Activated CD4-positive, alpha-beta T cell treated with anti-CD3 and anti-CD28 coated beads for 36 hours (primary cell): ENCODE results near the gene ASTN2. TPM values are rescaled to one million over a fixed set of nuclear protein-coding genes. Genes with fewer than 3 reads are reported as not detected.
"Not testable (repeated sequence)": the region's sequence is repeated elsewhere in the genome, so short reads cannot be mapped to it uniquely, and the experiment has no call there.

Source experiments
- ATAC-seq: fragments of 200-7000 bp; cut with Tn5 transposase; one replicate; pipeline ENCODE4 v1.10.0; 2021; ENCODE audit warnings: mild to moderate bottlenecking, moderate library complexity
- CTCF ChIA-PET: fragments of 350-600 bp; sonication (Branson Sonifier 250); formaldehyde crosslinking; loops from one replicate; lab custom pipeline; 2021; ENCODE audit warnings: antibody characterized with exemption; lab: Charles Lee
- POLR2A ChIA-PET: fragments of 350-600 bp; sonication (Branson Sonifier 250); formaldehyde crosslinking; loops from one replicate; lab custom pipeline; 2021; ENCODE audit warnings: antibody characterized with exemption, inconsistent platforms; lab: Charles Lee
- DNase-seq: peaks from one replicate; pipeline ENCODE4 v3.0.0-alpha.2; 2020
- H3K27ac Mint-ChIP-seq: one replicate; pipeline ENCODE4 v1.8.0; 2021; ENCODE audit warnings: mixed read lengths
- H3K27me3 Mint-ChIP-seq: one replicate; pipeline ENCODE4 v1.8.0; 2021; ENCODE audit warnings: mixed read lengths
- H3K36me3 Mint-ChIP-seq: one replicate; pipeline ENCODE4 v1.8.0; 2021; ENCODE audit warnings: low read depth, mixed read lengths
- H3K4me1 Mint-ChIP-seq: one replicate; pipeline ENCODE4 v1.8.0; 2021; ENCODE audit warnings: mixed read lengths
- H3K4me3 Mint-ChIP-seq: one replicate; pipeline ENCODE4 v1.8.0; 2021; ENCODE audit warnings: mild to moderate bottlenecking, moderate library complexity, mixed read lengths
- H3K9me3 Mint-ChIP-seq: one replicate; pipeline ENCODE4 v1.8.0; 2021; ENCODE audit warnings: low read depth, mixed read lengths
- intact Hi-C, 2 experiments: fragments of 100-400 bp; cut with DNase I in 1 of 2; cut with micrococcal nuclease in 1 of 2; formaldehyde crosslinking; loops; one replicate each; pipeline versions ENCODE4 v1.14.2 to v1.15.1; 2022 to 2024; cut with DNase I, micrococcal nuclease
- total RNA-seq, 2 experiments: library from RNA; stranded (reverse); gene quantifications; one replicate each; pipeline ENCODE4 v1.2.3, GENCODE V29; 2021

Gene ASTN2
- total RNA-seq, 2 experiments from 2014 or later = 3.0 to 4.2 TPM

DNA sequence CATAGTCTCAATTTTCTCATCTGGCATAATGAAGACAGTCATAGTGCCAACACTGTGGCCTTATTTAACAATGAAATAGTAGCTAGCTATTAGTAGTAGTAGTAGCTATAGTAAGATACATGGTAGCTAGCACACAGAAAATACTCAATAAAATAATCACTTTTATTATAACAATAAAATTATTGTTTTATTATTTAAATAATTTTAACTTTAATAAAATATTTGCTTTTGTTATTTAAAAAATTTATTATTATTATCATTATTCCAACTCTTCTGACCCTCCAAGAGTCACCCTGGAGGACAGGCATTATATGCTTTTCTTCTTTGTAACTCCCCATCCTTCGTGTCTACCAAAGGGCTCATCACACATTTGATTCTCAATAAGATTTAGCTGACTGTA lies 475.7 kb downstream of the ASTN2 start:
- DNase-seq = no peak
- no peak for ATAC-seq
- intact Hi-C loops = no loop called here
- POLR2A ChIA-PET = no interaction called here
- Mint-ChIP-seq H3K27me3 (peaks cover 3% of the 10 kb centered on the region), H3K36me3 (no peaks in the 10 kb centered on the region), H3K4me1 (no peaks in the 10 kb centered on the region), H3K27ac (no peak overlapping the region), H3K9me3 (no peaks in the 10 kb centered on the region), H3K4me3 (no peak overlapping the region)
- CTCF ChIA-PET = interaction anchor here (0.9 kb wide), 1 partner anchor 13 kb away, joined by 4 read pairs; no protein-coding TSS in a partner anchor

DNA sequence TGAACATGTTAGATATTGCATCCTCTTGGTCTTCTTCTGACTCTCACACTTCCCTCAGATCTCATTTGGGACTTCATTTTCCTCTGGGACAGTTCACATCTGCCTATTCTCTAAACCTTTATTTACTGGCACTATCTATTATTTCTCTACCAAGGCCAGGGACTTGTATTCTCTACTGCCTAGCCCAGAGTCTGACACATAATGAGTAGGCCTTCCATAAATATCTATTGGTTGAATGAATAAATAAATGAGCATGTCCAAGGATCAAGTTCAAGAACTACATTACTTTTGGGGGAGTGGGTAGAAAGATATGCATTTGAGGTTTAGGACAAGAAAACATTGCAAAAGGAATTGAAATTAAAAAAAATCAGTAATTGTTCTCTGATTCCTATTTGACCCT lies 477.5 kb downstream of the ASTN2 start:
- no peak overlapping the region for H3K4me3 Mint-ChIP-seq

DNA sequence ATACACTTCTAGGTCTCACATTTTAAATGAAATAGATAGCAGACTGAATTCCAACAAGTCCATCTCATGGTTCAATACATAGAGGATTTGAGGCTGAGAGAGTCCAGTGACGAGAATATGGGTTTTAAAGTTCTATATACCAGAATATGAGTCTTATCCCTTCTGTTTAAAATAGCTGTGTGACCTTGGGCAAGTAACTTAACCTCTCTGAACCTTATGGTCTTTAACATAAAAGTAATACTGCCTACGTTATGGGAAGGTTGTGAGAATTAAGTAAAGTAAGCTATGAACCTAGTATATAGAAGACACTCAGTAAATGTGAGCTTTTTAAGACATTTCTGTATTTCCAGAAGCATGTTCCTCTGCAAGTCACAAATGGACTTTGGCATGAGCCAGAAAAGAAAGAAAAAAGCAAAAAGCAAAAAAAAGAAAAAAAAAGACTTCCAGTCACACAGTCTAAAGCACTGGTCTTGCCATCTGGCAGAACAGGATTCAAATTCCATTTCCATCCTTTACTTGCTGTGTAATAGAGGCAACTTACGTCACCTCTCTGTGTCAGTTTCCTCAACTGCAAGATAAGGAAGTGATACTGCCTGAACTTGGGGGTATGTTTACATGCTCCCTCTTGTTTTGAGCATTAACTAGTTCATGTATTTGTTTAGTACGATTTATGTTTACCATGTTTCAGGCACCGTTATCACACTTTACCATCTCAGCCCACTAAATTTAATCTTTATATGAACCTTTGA lies 479.5 kb downstream of the ASTN2 start:
- no peak for ATAC-seq
- H3K9me3 Mint-ChIP-seq = no peaks in the 10 kb centered on the region
- H3K4me1 Mint-ChIP-seq = no peaks in the 10 kb centered on the region
- intact Hi-C loops = no loop called here
- no peak overlapping the region for H3K4me3 Mint-ChIP-seq
- H3K36me3 Mint-ChIP-seq = no peaks in the 10 kb centered on the region
- DNase-seq = no peak
- ChIA-PET CTCF (no interaction called here), POLR2A (no interaction called here)
- no peak overlapping the region for H3K27ac Mint-ChIP-seq
- H3K27me3 Mint-ChIP-seq = peaks cover 2% of the 10 kb centered on the region

More for the DNA sequence above, 477.5 kb downstream of the ASTN2 start:
- CTCF ChIA-PET = no interaction called here
- DNase-seq = no peak
- Mint-ChIP-seq H3K36me3 (no peaks in the 10 kb centered on the region), H3K9me3 (no peaks in the 10 kb centered on the region), H3K27me3 (peaks cover 3% of the 10 kb centered on the region), H3K27ac (no peak overlapping the region), H3K4me1 (no peaks in the 10 kb centered on the region)
- POLR2A ChIA-PET = no interaction called here
- ATAC-seq = no peak
- intact Hi-C loops = no loop called here

DNA sequence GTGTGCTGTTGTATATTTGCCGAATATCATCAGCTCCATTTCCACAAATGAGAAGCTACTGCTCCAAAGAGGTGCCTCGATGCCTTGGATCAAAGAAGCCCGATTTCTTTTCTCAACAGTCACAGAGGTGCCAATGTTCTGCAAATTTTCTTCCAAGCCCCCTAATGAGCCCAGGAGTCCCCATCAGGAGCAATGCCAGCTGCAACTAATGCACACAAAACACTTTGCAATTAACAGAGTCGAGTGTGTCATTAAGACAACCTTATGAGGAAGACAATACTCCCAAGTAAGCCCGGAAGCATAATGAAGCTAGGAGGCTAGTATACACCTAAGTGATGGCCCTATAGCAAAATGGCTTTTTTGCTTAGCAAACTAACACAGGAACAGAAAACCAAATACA lies 480.7 kb downstream of the ASTN2 start:
- POLR2A ChIA-PET = no interaction called here
- CTCF ChIA-PET = no interaction called here
- no peak overlapping the region for H3K4me3 Mint-ChIP-seq
- no peaks in the 10 kb centered on the region for H3K4me1 Mint-ChIP-seq
- no peaks in the 10 kb centered on the region for H3K9me3 Mint-ChIP-seq
- no peak overlapping the region for H3K27ac Mint-ChIP-seq
- no peak for ATAC-seq
- no peaks in the 10 kb centered on the region for H3K36me3 Mint-ChIP-seq
- H3K27me3 Mint-ChIP-seq = peaks cover 2% of the 10 kb centered on the region
- intact Hi-C loops = no loop called here
- no peak for DNase-seq

DNA sequence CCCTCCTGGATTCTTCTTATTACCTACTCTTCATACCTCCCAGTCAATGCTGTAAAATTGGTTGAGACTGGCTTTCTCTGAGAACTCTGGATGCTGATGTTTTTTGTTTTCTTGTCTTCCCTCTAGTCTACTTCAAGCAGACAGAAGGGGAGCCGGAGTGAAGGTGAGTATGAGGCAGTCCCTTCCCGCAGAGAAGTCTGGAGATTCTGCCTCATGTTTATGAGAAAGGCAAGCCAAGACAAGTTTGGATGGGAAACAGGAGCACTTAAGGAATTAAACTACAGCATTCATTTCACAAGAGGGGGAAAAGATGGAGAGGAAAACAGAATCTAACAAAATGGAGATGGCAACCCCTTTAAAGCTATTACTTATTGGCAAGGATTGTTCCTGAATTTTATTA lies 481.6 kb downstream of the ASTN2 start:
- no peaks in the 10 kb centered on the region for H3K4me1 Mint-ChIP-seq
- no peak for ATAC-seq
- H3K36me3 Mint-ChIP-seq = no peaks in the 10 kb centered on the region
- no peak overlapping the region for H3K27ac Mint-ChIP-seq
- POLR2A ChIA-PET = interaction anchor here (1.0 kb wide), 1 partner anchor 79 kb away, joined by 3 read pairs; no protein-coding TSS in a partner anchor
- no peak for DNase-seq
- H3K27me3 Mint-ChIP-seq = peaks cover 2% of the 10 kb centered on the region
- intact Hi-C loops = no loop called here
- H3K4me3 Mint-ChIP-seq = no peak overlapping the region
- no peaks in the 10 kb centered on the region for H3K9me3 Mint-ChIP-seq
- CTCF ChIA-PET = no interaction called here

- DNase-seq = no peak
- ATAC-seq = no peak
- H3K9me3 Mint-ChIP-seq = no peaks in the 10 kb centered on the region
- peaks cover 2% of the 10 kb centered on the region for H3K27me3 Mint-ChIP-seq
- ChIA-PET POLR2A (no interaction called here), CTCF (no interaction called here)
- intact Hi-C loops = no loop called here
- H3K4me1 Mint-ChIP-seq = no peaks in the 10 kb centered on the region
- no peak overlapping the region for H3K4me3 Mint-ChIP-seq
- H3K36me3 Mint-ChIP-seq = no peaks in the 10 kb centered on the region
- H3K27ac Mint-ChIP-seq = no peak overlapping the region
Observed at GRCh38 chr9:116929621-116930020, 485.2 kb downstream of the ASTN2 start.

DNA sequence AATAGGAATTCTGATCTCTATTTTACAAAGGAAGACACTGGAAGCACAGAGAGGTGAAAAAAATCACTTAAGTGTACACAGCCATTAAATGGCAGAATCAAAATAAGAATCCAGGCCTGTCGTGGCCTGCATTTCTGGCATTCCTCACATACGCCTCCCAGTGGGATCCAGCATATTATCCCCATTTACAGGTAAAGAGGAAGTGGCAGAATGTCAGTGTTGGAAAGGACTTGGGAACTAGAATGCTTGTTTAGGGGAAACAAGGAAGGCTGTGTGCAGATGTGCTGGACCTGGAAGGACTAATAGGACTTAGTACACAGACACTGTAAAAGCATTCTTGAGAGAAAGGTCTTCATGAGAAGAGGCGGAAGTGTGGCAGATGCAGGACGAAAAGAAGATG lies 486.0 kb downstream of the ASTN2 start:
- no peak for DNase-seq

DNA sequence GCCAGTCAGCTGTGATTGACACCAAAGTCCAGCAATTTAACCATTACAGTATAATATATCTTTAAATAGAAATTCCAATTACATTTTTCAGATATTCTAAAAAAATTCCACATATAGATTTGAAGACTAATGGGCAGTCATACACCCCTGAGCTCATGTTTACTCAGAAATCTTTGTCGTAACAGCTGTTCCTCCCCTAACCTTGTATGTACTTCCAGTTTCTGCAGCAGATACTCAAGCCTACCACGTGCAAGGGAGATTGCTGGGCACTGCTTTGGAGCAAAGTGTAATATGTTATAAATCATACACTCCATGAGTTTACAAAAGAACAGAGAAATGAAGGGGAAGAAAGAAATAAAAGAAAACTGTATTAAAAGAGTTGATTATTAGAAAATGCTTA lies 486.6 kb downstream of the ASTN2 start:
- CTCF ChIA-PET = no interaction called here
- Mint-ChIP-seq H3K27me3 (peaks cover 2% of the 10 kb centered on the region), H3K4me1 (no peaks in the 10 kb centered on the region), H3K36me3 (no peaks in the 10 kb centered on the region), H3K9me3 (no peaks in the 10 kb centered on the region), H3K4me3 (no peak overlapping the region), H3K27ac (no peak overlapping the region)
- POLR2A ChIA-PET = no interaction called here
- DNase-seq = no peak
- intact Hi-C loops = no loop called here
- no peak for ATAC-seq

More for the DNA sequence above, 486.0 kb downstream of the ASTN2 start:
- no peaks in the 10 kb centered on the region for H3K9me3 Mint-ChIP-seq
- no peak overlapping the region for H3K27ac Mint-ChIP-seq
- intact Hi-C loops = no loop called here
- peaks cover 2% of the 10 kb centered on the region for H3K27me3 Mint-ChIP-seq
- POLR2A ChIA-PET = no interaction called here
- no peaks in the 10 kb centered on the region for H3K36me3 Mint-ChIP-seq
- CTCF ChIA-PET = no interaction called here
- no peak overlapping the region for H3K4me3 Mint-ChIP-seq
- no peak for ATAC-seq
- H3K4me1 Mint-ChIP-seq = no peaks in the 10 kb centered on the region

- ChIA-PET CTCF (no interaction called here), POLR2A (no interaction called here)
- ATAC-seq = no peak
- H3K4me1 Mint-ChIP-seq = no peaks in the 10 kb centered on the region
- H3K4me3 Mint-ChIP-seq = no peak overlapping the region
- no peak for DNase-seq
- intact Hi-C loops = no loop called here
- no peaks in the 10 kb centered on the region for H3K9me3 Mint-ChIP-seq
- H3K36me3 Mint-ChIP-seq = no peaks in the 10 kb centered on the region
- H3K27ac Mint-ChIP-seq = no peak overlapping the region
- H3K27me3 Mint-ChIP-seq = peaks cover 2% of the 10 kb centered on the region
Observed at GRCh38 chr9:116927726-116928125, 487.1 kb downstream of the ASTN2 start.

- CTCF ChIA-PET = interaction anchor here (1.4 to 1.5 kb wide), 2 partner anchors 14 to 28 kb away, joined by 4 read pairs; no protein-coding TSS in a partner anchor
- Mint-ChIP-seq H3K27me3 (no peaks in the 10 kb centered on the region), H3K36me3 (no peaks in the 10 kb centered on the region), H3K4me1 (no peaks in the 10 kb centered on the region), H3K4me3 (no peak overlapping the region), H3K9me3 (no peaks in the 10 kb centered on the region), H3K27ac (no peak overlapping the region)
- DNase-seq (no peak), ATAC-seq (no peak)
- intact Hi-C loops = no loop called here
- POLR2A ChIA-PET = no interaction called here
Observed at GRCh38 chr9:116925121-116925520, 489.7 kb downstream of the ASTN2 start.

- ChIA-PET POLR2A (no interaction called here), CTCF (interaction anchor here (1.5 kb wide), 1 partner anchor 28 kb away, joined by 4 read pairs; no protein-coding TSS in a partner anchor)
- Mint-ChIP-seq H3K36me3 (no peaks in the 10 kb centered on the region), H3K9me3 (no peaks in the 10 kb centered on the region), H3K27ac (no peak overlapping the region), H3K27me3 (no peaks in the 10 kb centered on the region), H3K4me1 (no peaks in the 10 kb centered on the region), H3K4me3 (no peak overlapping the region)
- intact Hi-C loops = no loop called here
- no peak for ATAC-seq
- no peak for DNase-seq
Observed at GRCh38 chr9:116924462-116925110, 490.3 kb downstream of the ASTN2 start.

- CTCF ChIA-PET, H3K36me3 Mint-ChIP-seq, H3K4me1 Mint-ChIP-seq, H3K9me3 Mint-ChIP-seq, POLR2A ChIA-PET, H3K4me3 Mint-ChIP-seq, ATAC-seq, DNase-seq, intact Hi-C loops, H3K27ac Mint-ChIP-seq, H3K27me3 Mint-ChIP-seq: not testable (repeated sequence)
Observed at GRCh38 chr9:116917895-116918508, 496.9 kb downstream of the ASTN2 start.
